ENCODE data around the gene CACNB1.
"Not testable (repeated sequence)": the region's sequence is repeated elsewhere in the genome, so short reads cannot be mapped to it uniquely, and the experiment has no call there.

CACNB1 gene

DNA sequence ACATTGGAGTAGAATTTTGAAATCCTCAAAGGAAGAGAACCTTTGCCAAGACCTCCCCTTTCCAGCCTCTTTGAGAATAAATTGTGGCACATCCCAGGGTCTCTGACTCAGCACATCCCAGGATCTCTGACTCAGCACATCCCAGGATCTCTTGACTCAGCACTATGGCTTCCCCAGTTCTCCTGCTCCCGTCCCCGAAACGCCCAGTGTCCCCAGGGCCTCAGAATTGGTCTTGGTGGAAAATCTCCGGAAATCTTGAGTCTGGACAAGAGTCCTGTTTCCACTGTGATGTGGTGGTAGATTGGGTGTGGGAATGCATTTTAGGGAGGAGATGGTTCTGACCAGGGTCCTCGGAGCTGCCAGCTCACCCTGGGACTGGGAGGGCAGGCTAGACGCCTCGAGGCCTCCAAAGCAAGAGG, 65.3 kb downstream of the CACNB1 start:
- in situ Hi-C loops (cut with MboI; ENCODE audit: low sequenced_read_pairs) = no loop called here

DNA sequence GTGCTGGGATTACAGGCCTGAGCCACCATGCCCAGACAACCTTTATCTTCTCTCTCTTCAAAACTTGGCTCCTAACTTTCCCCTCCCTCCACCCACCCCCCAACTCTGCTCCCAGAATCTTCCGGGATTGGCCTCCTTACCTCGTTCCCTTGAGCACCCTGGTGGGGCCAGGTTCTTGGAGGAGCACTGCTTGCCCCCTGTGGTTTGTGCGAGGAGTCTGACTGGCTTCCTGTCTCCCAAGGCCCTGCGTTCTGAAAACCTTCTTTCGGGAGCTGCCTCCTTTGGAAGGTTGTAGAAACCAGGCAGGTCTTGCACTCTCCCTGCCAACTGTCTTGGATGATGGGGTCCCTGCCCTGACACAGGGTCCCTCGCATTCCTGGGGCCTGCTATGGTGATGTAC, 65.9 kb downstream of the CACNB1 start:
- in situ Hi-C loops (cut with MboI; ENCODE audit: low sequenced_read_pairs) = no loop called here

GRCh38 chr17:39130205-39130604, 67.3 kb downstream of the CACNB1 start:
- in situ Hi-C loops (cut with MboI; ENCODE audit: low sequenced_read_pairs) = no loop called here

DNA sequence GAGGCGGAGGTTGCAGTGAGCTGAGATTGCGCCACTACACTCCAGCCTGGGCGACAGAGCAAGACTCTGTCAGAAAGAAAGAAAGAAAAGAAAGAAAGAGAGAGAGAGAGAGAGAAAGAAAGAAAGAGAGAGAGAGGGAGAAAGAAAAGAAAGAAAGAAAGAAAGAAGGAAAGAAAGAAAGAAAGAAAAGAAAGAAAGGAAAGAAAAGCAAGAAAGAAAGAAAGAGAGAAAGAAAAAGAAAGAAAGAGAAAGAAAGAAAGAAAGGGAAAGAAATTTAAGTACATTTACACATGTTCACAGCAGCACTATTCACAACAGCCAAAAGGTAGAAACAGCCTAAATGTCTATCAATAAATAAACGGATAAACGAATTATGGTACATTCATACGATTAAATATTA, 67.9 kb downstream of the CACNB1 start:
- in situ Hi-C loops (cut with MboI; ENCODE audit: low sequenced_read_pairs) = not testable (repeated sequence)

DNA sequence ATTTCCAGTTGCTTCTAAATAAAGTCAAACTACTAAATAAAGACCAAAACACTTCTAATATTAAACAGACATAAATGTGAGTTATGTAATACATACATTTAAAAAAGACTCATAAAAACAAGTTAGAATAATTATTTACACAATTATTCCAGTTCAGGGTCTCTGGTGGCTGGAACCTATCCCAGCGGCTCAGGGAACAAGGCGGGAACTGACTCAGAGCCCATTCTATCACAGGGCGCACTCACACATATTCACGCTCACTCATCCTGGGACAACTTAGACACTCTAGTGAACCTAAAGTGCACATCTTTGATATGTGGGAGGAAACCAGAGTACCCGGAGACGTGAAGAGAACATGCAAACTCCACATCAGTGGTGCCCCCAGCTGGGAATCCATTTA, 71.0 kb downstream of the CACNB1 start:
- in situ Hi-C loops (cut with MboI; ENCODE audit: low sequenced_read_pairs) = no loop called here

DNA sequence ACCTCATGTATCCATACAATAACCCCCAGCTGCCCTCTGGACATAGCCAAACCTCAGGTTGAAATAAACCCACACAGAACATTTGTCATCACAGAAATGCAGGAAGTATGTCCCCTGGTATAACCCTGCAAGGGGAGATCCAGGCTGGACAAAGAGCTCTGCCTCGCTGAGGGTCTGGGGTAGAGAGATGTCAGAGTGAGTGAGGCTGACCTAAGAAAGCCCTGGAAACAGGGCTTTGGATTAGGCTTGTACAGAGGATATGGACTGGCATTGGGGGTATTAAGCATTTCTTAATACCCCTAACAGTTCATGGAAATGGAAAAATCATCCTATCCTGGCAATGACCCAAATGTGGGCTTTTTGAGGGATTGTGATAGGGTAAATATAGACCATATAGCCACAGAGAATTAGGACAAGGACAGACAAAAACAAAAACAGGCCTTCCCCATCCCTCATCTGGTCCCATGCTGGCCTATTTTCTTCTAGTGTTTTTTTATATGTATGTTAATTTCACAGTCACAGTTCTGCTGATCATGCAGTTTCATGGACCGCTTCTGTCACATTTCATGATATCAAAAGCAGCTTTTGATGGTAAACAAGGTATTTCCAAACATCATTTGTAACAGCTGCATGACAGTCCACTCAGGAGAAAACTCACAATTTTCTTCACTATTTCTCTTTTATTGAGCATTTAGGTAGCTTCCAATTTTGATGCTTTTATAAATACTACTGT, 72.2 kb downstream of the CACNB1 start:
- in situ Hi-C loops (cut with MboI; ENCODE audit: low sequenced_read_pairs) = no loop called here

GRCh38 chr17:39123627-39124026, 73.8 kb downstream of the CACNB1 start:
- in situ Hi-C loops (cut with MboI; ENCODE audit: low sequenced_read_pairs) = no loop called here
